CD14-positive monocyte (primary cell): ENCODE results near the gene ACTR3. TPM values are rescaled to one million over a fixed set of nuclear protein-coding genes. Genes with fewer than 3 reads are reported as not detected.

Source experiments
- DNase-seq, 3 donors: peaks; one replicate each; pipeline ENCODE4 v3.0.0-alpha.2; 2011 to 2022
- H2AFZ ChIP-seq: 2 replicates; pipeline ENCODE4 v1.6.0; 2012; ENCODE audit warnings: mild to moderate bottlenecking, low read depth, low read length, inconsistent platforms; ENCODE audit not compliant: insufficient read depth, poor library complexity, severe bottlenecking
- H3K27ac ChIP-seq, 2 donors: 1 replicate in 1 of 2; 2 replicates in 1 of 2; pipeline ENCODE4 v1.5.1; 2012 to 2013; ENCODE audit warnings: low read length in 2 of 2, control low read depth in 1 of 2, inconsistent platforms in 1 of 2, low read depth in 1 of 2, mild to moderate bottlenecking in 1 of 2
- H3K27me3 ChIP-seq, 2 donors: one replicate each; pipeline versions ENCODE4 v1.6.0 to v1.6.1; 2011 to 2013; ENCODE audit warnings: low read length in 2 of 2; ENCODE audit not compliant: control insufficient read depth in 2 of 2, insufficient read depth in 2 of 2
- H3K36me3 ChIP-seq, 2 donors: replicated peaks in 1 of 2; 1 replicate in 1 of 2; 2 replicates in 1 of 2; pipeline versions ENCODE4 v1.5.1 to v1.6.1; 2012 to 2013; ENCODE audit warnings: low read length in 2 of 2, control low read depth in 1 of 2, inconsistent platforms in 1 of 2, mild to moderate bottlenecking in 1 of 2; ENCODE audit not compliant: insufficient read depth in 2 of 2, control insufficient read depth in 1 of 2
- H3K4me1 ChIP-seq, 2 donors: 1 replicate in 1 of 2; 2 replicates in 1 of 2; pipeline versions ENCODE4 v1.5.1 to v1.6.1; 2012 to 2013; ENCODE audit warnings: low read length in 2 of 2, control low read depth in 1 of 2, inconsistent platforms in 1 of 2, mild to moderate bottlenecking in 1 of 2, moderate library complexity in 1 of 2; ENCODE audit not compliant: insufficient read depth in 2 of 2, control insufficient read depth in 1 of 2
- H3K4me2 ChIP-seq: replicated peaks from 2 replicates; pipeline ENCODE3; 2012; ENCODE audit warnings: low read length, moderate library complexity, mild to moderate bottlenecking; ENCODE audit not compliant: poor library complexity, severe bottlenecking; ENCODE audit errors: extremely low read depth
- H3K4me3 ChIP-seq, 3 experiments: fragments of 200-600 bp in 1 of 3; sonication (generic) in 1 of 3; replicated peaks in 1 of 3; 1 replicate in 2 of 3; 2 replicates in 1 of 3; pipeline ENCODE4 v1.5.1; 2011 to 2013; ENCODE audit warnings: low read length in 3 of 3, mild to moderate bottlenecking in 3 of 3, control low read depth in 2 of 3, low read depth in 2 of 3, inconsistent platforms in 1 of 3, moderate library complexity in 1 of 3
- H3K79me2 ChIP-seq: 2 replicates; pipeline ENCODE4 v1.6.0; 2012; ENCODE audit warnings: mild to moderate bottlenecking, control low read depth, inconsistent platforms, low read length, moderate library complexity; ENCODE audit not compliant: insufficient read depth
- H3K9ac ChIP-seq: 2 replicates; pipeline ENCODE4 v1.6.0; 2017; ENCODE audit warnings: low read length, mild to moderate bottlenecking; ENCODE audit not compliant: insufficient read depth, poor library complexity, severe bottlenecking
- H3K9me3 ChIP-seq, 2 donors: replicated peaks in 1 of 2; 1 replicate in 1 of 2; 2 replicates in 1 of 2; pipeline versions ENCODE4 v1.5.1 to v1.6.1; 2012 to 2013; ENCODE audit warnings: low read length in 2 of 2, control low read depth in 1 of 2; ENCODE audit not compliant: control insufficient read depth in 1 of 2, insufficient read depth in 1 of 2
- H4K20me1 ChIP-seq: 2 replicates; pipeline ENCODE4 v1.6.0; 2012; ENCODE audit warnings: mild to moderate bottlenecking, low read length, control low read depth, moderate library complexity; ENCODE audit not compliant: insufficient read depth
- H3K27ac Mint-ChIP-seq, 7 donors: one replicate each; pipeline ENCODE4 v1.8.0; 2020; ENCODE audit warnings: mild to moderate bottlenecking in 7 of 7, mixed read lengths in 7 of 7, moderate library complexity in 6 of 7, inconsistent platforms in 2 of 7
- H3K27me3 Mint-ChIP-seq, 3 donors: one replicate each; pipeline ENCODE4 v1.8.0; 2021 to 2022; ENCODE audit warnings: low read depth in 3 of 3, mild to moderate bottlenecking in 3 of 3, mixed read lengths in 3 of 3, moderate library complexity in 3 of 3, inconsistent platforms in 1 of 3
- H3K36me3 Mint-ChIP-seq, 2 donors: one replicate each; pipeline ENCODE4 v1.8.0; 2020; ENCODE audit warnings: mixed read lengths in 2 of 2, inconsistent platforms in 1 of 2, mild to moderate bottlenecking in 1 of 2
- H3K4me1 Mint-ChIP-seq: one replicate; pipeline ENCODE4 v1.8.0; 2020; ENCODE audit warnings: mild to moderate bottlenecking, mixed read lengths
- H3K4me3 Mint-ChIP-seq, 2 donors: one replicate each; pipeline ENCODE4 v1.8.0; 2020; ENCODE audit warnings: mild to moderate bottlenecking in 2 of 2, mixed read lengths in 2 of 2, moderate library complexity in 1 of 2
- H3K9me3 Mint-ChIP-seq, 7 donors: one replicate each; pipeline ENCODE4 v1.8.0; 2020 to 2022; ENCODE audit warnings: mixed read lengths in 7 of 7, mild to moderate bottlenecking in 6 of 7, moderate library complexity in 6 of 7, inconsistent platforms in 2 of 7
- WGBS: methylation state at CpG from one replicate; pipeline ENCODE4 v1.1.5; 2013; ENCODE audit warnings: missing lambda C conversion rate; ENCODE audit not compliant: insufficient coverage; 5-methylcytosine and 5-hydroxymethylcytosine counted together
- intact Hi-C, 2 donors: fragments of 100-400 bp; cut with micrococcal nuclease; formaldehyde crosslinking; loops; one replicate each; pipeline versions ENCODE4 v1.15.0 to v1.15.1; 2023
- polyA plus RNA-seq, 3 donors: library from polyadenylated mRNA; depleted of rRNA in 1 of 3; unstranded in 2 of 3; stranded (reverse) in 1 of 3; fragments of 300-500 nt in 2 of 3; fragments of >200 nt in 1 of 3; fragmentation: Illumina TruSeq in 2 of 3; gene quantifications; 1 replicate in 2 of 3; 2 replicates in 1 of 3; pipeline ENCODE4 v1.2.3, GENCODE V29; 2012 to 2021
- TF ChIP-seq, protein P1 (sequence below): fragments of 200-600 bp; IDR thresholded peaks from one replicate; pipeline ENCODE4 v1.8.0; 2022; ENCODE audit warnings: antibody characterized with exemption, mild to moderate bottlenecking

ACTR3 gene
- polyA plus RNA-seq, 3 donors: 103 to 557 (median 464) TPM

- peaks cover 22 to 29% of the 10 kb centered on the region in 2 donors for H3K4me1 ChIP-seq
- intact Hi-C loops: no loop called here
- Mint-ChIP-seq H3K27me3 (no peaks in the 10 kb centered on the region), H3K4me1 (peaks cover 24% of the 10 kb centered on the region), H3K4me3 (no peak overlapping the region), H3K9me3 (no peaks in the 10 kb centered on the region), H3K27ac (peak overlapping the region in 6 of 7 donors; percentile 12 to 46 (median 31)), H3K36me3 (peaks cover 18 to 38% of the 10 kb centered on the region in 2 donors)
- peak; percentile 14 to 55 (median 35) for DNase-seq
- TF ChIP-seq, protein P1, sequence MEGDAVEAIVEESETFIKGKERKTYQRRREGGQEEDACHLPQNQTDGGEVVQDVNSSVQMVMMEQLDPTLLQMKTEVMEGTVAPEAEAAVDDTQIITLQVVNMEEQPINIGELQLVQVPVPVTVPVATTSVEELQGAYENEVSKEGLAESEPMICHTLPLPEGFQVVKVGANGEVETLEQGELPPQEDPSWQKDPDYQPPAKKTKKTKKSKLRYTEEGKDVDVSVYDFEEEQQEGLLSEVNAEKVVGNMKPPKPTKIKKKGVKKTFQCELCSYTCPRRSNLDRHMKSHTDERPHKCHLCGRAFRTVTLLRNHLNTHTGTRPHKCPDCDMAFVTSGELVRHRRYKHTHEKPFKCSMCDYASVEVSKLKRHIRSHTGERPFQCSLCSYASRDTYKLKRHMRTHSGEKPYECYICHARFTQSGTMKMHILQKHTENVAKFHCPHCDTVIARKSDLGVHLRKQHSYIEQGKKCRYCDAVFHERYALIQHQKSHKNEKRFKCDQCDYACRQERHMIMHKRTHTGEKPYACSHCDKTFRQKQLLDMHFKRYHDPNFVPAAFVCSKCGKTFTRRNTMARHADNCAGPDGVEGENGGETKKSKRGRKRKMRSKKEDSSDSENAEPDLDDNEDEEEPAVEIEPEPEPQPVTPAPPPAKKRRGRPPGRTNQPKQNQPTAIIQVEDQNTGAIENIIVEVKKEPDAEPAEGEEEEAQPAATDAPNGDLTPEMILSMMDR: peak; percentile 80
- H2AFZ ChIP-seq: no peak overlapping the region
- no peaks in the 10 kb centered on the region for H3K27me3 ChIP-seq
- H4K20me1 ChIP-seq: peaks cover 64% of the 10 kb centered on the region
- no peaks in the 10 kb centered on the region for H3K9me3 ChIP-seq
- H3K79me2 ChIP-seq: peaks cover 4% of the 10 kb centered on the region
- no peak overlapping the region for H3K9ac ChIP-seq
- H3K27ac ChIP-seq: peak overlapping the region in 1 of 2 donors; percentile 75
- peaks cover 11 to 63% of the 10 kb centered on the region in 2 donors for H3K36me3 ChIP-seq
- WGBS: no CpG with 5 or more reads among the region's 1 CpG
- no peak overlapping the region for H3K4me2 ChIP-seq
- no peak overlapping the region for H3K4me3 ChIP-seq
These were observed 75.8 kb downstream of the ACTR3 start for GRCh38 chr2:113965644-113966043.

DNA sequence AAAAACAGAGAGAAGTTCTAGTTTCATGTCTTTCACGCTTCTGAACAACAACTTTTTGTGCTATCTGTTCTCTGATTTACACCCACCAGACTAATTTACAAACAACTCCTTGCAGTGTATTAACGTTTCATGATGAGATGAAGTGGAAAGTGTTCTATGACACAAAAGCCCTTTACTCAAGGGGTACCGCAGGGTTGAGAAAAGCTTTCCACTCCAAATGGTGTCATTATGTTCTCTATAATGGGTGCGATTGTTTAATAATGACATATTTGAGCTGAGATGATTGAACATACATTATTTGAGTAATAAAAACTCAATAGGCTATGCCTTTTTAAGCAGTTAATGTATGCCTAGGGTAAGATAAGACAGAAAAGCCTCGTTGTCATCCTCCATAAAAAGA lies 76.3 kb downstream of the ACTR3 start:
- H3K4me3 ChIP-seq: no peak overlapping the region
- H4K20me1 ChIP-seq: peaks cover 59% of the 10 kb centered on the region
- H3K27ac Mint-ChIP-seq: peak overlapping the region in 6 of 7 donors; percentile 0 to 37 (median 31)
- DNase-seq: no peak
- H3K36me3 Mint-ChIP-seq: peaks cover 17 to 37% of the 10 kb centered on the region in 2 donors
- H2AFZ ChIP-seq: no peak overlapping the region
- peaks cover 22 to 29% of the 10 kb centered on the region in 2 donors for H3K4me1 ChIP-seq
- intact Hi-C loops: no loop called here
- TF ChIP-seq, protein P1: no peak
- peak overlapping the region in 1 of 2 donors; percentile 75 for H3K27ac ChIP-seq
- H3K9ac ChIP-seq: no peak overlapping the region
- H3K9me3 Mint-ChIP-seq: no peaks in the 10 kb centered on the region
- no peaks in the 10 kb centered on the region for H3K27me3 ChIP-seq
- H3K27me3 Mint-ChIP-seq: no peaks in the 10 kb centered on the region
- no peaks in the 10 kb centered on the region for H3K79me2 ChIP-seq
- H3K36me3 ChIP-seq: peaks cover 10 to 62% of the 10 kb centered on the region in 2 donors
- no CpG with 5 or more reads among the region's 5 CpGs for WGBS
- peak overlapping the region; percentile 38 for H3K4me2 ChIP-seq
- no peak overlapping the region for H3K4me3 Mint-ChIP-seq
- peaks cover 24% of the 10 kb centered on the region for H3K4me1 Mint-ChIP-seq
- no peaks in the 10 kb centered on the region for H3K9me3 ChIP-seq
